Measurements from ENCODE around the gene TATDN2.

- TF ChIP-seq POLR2AphosphoS5 (IDR thresholded peaks at IDR 0.05; ENCODE audit: borderline replicate concordance, low read depth, low read length), result no peak
- TF ChIP-seq EZH2 (IDR thresholded peaks at IDR 0.05), result no peak
- TF ChIP-seq FOXP2 (optimal IDR thresholded peaks at IDR 0.05; ENCODE audit: control extremely low read depth, extremely low read length, insufficient read depth), result no peak
Measured at GRCh38 chr3:10260211-10260701, 12.0 kb downstream of the TATDN2 start.
